ENCODE data around the gene SDCCAG8.
A peak's percentile ranks its signal among the peaks of the same experiment; 100 is the strongest.

Gene SDCCAG8

DNA sequence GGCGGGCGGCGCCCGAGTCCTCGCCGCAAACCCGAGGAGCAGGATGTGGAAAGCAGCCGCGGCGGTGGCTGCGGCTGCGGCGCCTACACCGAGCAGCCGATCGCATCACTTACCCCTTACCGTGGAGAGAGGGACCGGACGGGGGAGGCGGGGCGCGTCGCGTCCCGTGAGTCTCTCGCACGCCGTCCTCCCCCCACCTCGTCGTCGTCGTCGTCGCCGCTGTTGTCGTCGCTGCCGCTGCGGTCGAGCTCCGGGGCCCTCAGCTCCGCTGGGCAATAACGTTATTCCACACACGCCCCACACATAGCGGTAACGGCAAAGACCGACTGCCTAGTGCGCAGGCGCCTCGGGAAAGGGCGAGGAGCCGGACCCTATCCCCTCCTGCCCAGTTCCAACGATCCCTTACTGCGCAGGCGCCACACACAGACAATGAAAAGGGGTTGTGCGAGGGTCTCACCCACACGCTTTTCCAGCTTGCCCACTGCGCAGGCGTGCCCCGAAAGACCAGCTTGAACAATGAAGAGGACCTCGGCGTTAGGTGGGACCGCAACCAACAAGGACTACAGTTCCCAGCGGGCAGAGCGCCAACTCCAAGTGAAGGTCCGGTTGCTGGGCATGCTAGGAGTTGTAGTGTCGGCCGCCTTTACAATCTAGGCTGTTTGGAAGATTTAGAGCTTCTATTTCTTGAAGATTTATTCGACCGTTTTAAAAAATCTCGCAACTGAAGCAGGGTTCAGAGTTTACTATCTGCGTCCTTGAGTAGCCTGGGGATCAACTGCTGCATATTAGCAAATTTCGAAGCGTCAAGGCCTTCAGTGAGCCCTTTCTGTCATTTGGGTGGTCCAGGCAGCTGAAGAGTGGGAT is 682 bp upstream of the SDCCAG8 start, which contains the start of gene CEP170:
CEP170 (minus strand) TSS at position 355 of the 864 bp plus-strand sequence. CDS start 30,001 bp downstream, outside the sequence.
- DNase-seq, result peak; percentile 83

- no peak for DNase-seq
Observed at GRCh38 chr1:243256590-243256989, 749 bp downstream of the SDCCAG8 start.

GRCh38 chr1:243257189-243257588 is 1.3 kb downstream of the SDCCAG8 start:
- DNase-seq, result no peak

GRCh38 chr1:243258731-243259130 is 2.9 kb downstream of the SDCCAG8 start:
- DNase-seq, result no peak

GRCh38 chr1:243260221-243260880 is 4.5 kb downstream of the SDCCAG8 start:
- DNase-seq, result no peak

DNA sequence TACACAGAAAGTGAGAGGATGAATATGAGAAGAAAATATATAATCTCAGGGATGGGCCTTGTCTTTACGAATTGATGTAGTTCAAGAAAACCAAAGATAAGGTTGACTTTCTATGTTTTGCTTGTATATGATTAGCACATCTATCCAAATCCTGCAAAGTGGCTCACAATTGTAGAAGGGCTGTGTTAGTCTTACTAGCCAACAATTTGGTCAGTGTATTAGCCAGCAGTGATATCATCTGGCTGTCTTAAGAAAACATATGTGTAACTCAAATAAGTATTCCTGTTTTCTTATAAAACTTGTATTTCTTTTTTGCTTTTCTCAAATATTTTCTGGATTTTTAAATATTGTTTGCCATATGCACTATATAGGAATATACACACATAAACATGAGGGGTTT is 5.5 kb downstream of the SDCCAG8 start:
- no peak for DNase-seq

DNA sequence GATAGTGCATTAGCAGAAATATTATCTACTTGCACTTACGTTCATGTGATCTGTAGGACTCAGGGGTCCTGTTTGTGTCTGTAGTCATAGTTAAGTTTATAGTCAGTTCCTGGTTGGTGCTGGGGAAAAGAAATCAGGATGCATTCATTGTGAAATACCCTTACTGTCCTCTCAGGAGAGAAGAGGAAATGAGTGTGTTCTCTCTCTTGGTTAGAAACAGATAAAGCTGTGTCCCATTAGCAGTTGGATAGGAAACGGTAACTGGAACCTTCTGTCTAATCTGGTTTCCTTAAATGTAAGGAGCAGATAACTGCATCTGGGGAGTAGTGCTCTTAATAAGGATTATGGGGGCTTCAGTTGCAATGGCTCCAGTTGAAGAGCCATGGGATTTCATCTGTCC is 8.9 kb downstream of the SDCCAG8 start:
- no peak for DNase-seq

DNA sequence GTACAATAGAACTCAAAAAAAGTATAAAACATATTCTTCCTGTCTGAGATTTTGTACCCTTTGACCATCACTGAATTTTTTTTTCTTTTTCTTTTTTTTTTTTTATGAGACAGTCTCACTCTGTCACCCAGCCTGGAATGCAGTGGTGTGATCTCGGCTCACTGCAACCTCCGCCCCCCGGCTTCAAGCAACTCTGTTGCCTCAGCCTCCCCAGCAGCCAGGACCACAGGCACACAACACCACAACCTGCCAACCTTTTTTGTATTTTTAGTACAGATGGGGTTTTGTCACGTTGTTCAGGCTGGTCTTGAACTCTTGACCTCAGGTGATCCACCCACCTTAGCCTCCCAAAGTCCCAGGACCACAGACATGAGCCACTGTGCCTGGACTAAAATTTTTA is 10.4 kb downstream of the SDCCAG8 start:
- DNase-seq, result no peak

DNA sequence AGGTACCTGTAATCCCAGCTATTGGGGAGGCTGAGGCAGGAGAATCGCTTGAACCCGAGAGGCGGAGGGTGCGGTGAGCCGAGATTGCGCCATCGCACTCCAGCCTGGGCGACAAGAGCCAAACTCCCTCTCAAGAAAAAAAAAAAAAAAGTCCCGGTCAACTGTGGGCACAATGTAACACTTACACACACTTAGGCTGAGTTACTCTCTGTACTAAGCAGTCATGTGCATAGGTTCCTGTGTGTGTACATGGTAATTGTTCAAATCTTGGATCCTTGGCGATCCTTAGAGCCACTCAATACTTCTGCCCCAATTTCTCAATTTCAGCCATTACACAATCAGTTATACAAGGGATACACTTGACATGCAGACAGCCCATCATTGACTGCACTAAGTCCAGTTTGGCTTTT is 11.6 kb downstream of the SDCCAG8 start:
- DNase-seq, result no peak

- DNase-seq, result no peak
Observed at GRCh38 chr1:243267914-243268653, 12.2 kb downstream of the SDCCAG8 start.

DNA sequence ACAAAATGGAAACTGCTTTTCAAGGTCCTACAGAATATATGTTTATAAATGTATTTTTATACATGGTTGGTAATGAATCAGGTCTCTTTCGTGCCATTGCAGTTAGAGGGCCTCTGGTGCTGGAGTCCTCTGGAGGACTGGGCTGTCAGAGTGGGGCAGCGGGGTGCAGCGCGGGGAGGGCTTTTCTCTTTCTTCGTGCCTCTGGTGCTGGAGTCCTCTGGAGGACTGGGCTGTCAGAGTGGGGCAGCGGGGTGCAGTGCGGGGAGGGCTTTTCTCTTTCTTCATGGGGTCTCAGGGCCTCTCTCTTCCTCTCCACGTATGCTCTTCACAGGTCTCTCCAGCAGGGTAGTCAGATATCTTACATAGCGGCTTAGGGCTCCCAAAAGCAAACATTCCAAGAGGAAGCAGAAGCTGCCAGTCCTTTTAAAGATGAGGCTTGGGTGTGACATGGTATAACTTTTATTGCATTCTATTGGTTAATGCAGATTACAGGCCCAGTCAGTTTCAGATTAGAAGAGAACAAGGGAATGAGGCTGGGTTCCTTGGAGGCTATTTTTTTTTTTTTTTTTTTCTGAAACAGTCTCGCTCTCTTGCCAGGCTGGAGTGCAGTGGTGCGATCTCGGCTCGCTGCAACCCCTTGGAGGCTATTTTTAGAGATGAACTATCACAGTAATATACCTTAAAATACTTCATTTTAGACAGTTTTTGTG is 13.1 kb downstream of the SDCCAG8 start:
- no peak for DNase-seq

- DNase-seq, result no peak
Observed at GRCh38 chr1:243269461-243269801, 13.6 kb downstream of the SDCCAG8 start.

DNA sequence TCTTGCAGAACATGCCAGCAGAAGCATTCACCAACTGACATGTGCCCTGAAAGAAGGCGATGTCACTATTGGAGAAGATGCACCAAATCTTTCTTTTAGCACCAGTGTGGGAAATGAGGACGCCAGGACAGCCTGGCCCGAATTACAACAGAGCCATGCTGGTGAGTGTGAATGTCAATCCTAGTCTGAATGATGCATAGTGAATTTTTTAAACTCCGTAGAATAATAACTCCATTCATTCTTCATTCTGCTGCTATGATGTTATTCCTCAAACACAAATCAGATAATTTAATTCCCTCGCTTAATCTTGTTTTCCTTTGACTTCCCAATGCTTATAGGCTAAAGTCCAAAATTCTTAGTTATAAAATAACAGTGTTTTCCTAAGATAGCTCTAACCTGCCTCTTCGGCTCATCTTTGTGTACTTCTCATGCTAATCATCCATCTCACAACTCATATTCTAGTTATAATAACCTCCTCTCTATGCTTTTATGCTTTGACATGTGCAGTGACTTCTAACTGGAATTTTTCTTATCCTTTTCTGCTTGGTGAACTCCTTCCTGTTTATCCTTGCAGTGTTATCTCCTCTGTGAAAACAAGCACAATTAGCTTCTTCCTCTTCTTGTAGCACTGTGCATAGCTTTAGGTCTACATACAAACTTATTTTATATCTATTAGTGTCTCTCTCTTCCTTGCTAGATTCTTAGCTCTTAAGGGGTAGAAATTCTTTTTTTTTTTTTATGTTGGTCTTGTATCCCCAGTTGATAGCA is 14.4 kb downstream of the SDCCAG8 start:
- no peak for DNase-seq

GRCh38 chr1:243271996-243272395 is 16.2 kb downstream of the SDCCAG8 start:
- no peak for DNase-seq

- DNase-seq, result no peak
Observed at GRCh38 chr1:243272401-243272800, 16.6 kb downstream of the SDCCAG8 start.

GRCh38 chr1:243273506-243273905 is 17.7 kb downstream of the SDCCAG8 start:
- no peak for DNase-seq

- no peak for DNase-seq
Observed at GRCh38 chr1:243273945-243274344, 18.1 kb downstream of the SDCCAG8 start.

DNA sequence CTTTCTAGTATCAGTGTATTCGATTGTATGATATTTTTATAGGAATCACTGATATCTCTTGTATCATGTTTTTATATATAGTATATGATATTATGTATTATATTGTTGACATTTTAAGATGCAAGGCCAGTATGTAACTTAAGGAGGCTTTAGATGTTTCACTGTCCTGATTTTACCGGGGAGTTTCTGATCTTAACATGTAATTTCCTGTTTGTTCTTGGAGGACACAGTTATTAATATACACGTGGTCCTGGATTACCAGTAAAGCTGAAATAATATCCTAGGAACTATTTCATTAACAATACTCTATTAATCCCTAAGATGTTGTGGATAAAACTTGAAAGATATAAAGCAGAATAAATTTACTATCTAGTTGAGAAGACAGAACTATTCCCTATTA is 19.5 kb downstream of the SDCCAG8 start:
- no peak for DNase-seq

DNA sequence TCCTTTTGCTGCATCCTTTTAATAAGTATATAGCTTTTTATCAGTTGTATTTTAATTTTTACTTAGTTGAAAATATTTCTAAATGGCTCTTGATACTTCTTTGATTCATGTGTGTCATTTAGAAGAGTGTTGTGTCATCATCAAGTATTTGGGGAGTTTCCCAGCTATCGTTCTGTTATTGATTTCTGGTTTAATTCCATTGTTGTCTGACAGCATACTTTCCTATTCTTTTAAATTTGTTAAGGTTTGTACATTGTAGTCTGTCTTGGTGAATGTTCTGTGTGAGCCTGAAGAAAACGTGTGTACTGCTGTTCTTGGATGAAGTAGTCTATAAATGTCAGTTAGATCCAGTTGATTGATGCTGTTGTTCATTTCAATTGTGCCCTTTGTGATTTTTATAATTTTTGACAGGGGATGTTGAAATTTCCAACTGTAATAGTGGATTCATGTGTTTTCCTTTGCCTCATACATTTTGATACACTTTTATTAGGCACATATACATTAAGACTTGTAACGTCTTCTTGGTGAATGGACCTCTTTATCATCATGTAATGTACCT is 24.8 kb downstream of the SDCCAG8 start:
- DNase-seq, result no peak

DNA sequence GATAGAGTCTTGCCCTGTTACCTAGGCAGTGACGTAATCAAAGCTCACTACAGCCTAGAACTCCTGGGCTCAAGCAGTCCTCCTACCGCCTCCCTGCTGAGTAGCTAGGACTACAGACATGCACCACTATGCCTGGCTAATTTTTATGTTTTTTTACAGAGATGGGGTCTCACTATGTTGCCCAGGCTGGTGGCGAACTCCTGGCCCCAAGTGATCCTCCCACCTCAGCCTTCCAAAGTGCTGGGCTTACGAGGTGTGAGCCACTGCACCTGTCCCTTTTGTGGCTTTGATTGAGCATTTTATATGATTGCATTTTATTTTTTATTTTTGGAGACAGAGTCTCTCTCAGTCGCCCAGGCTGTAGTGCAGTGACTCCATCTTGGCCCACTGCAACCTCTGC is 25.8 kb downstream of the SDCCAG8 start:
- DNase-seq, result no peak

- DNase-seq, result no peak
Observed at GRCh38 chr1:243286409-243287122, 30.7 kb downstream of the SDCCAG8 start.

Measured in effector CD4-positive, alpha-beta T cell (primary cell).